SH-SY5Y (cell line): ENCODE data around the gene TRIM24.

Experiments
- GATA2 ChIP-seq: IDR thresholded peaks from 2 replicates; pipeline ENCODE4 v1.6.1; 2011; ENCODE audit warnings: mild to moderate bottlenecking, low read depth, low read length
- GATA3 ChIP-seq: IDR thresholded peaks from 2 replicates; pipeline ENCODE4 v1.6.1; 2011; ENCODE audit warnings: low read depth, mild to moderate bottlenecking, low read length, moderate library complexity

DNA sequence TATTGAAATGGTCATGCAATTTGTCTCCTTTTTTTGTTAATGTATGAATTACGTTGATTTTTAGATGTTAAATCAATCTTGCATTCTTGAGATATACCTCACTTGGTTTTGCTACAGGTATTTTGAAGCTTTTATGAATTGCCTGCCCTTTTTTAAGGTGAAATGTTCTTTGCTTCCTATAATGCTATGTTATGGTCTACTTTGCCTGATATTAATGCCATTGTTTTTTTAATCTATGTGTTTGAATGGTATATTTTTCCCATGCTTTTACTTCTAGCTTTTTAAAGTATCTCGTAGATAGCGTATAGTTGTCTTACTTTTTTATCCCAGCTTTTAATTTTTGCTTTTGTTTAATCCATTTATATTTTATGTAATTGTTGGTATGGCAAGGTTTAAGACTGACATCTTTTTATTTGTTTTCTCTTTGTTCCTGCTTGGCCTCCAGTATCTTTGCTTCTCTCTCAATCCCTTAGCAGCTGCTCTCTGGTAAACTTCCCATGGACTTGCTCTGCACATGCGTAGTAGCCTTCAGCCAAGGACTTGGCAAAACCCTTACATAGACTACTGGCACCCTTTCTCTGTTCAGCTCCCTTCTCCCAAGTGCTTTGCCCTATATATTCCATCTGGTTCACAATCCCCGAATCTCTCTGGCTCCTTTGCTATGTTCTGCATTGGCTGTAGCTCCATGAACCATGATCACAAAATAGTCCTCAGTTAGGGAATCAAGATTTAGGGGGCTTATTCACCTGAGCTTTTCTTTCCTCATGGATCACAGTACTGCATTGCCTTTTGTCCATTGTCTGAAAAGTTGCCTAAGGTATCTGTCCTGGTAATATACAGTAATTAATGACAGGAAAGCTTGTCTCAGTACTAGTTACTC, 8.4 kb downstream of the TRIM24 start:
- TF ChIP-seq GATA2 (no peak), GATA3 (no peak)
